GM12865 (cell line): Measurements from ENCODE around the gene AKAP12.

Experiments used
- DNase-seq: peaks from one replicate; pipeline ENCODE4 v3.0.0; 2010; ENCODE audit warnings: low read depth
- H3K4me3 ChIP-seq: 2 replicates; pipeline ENCODE4 v1.5.1; 2011; ENCODE audit warnings: mild to moderate bottlenecking, low read depth, low read length, control low read depth
- CTCF ChIP-seq: IDR thresholded peaks from 2 replicates; pipeline ENCODE4 v1.5.1; 2011; ENCODE audit warnings: low read length, control low read depth, low read depth, inconsistent platforms; ENCODE audit not compliant: insufficient read depth; ENCODE audit errors: missing control alignments

The AKAP12 gene

GRCh38 chr6:151294561-151295101 lies 54.9 kb downstream of the AKAP12 start:
- no peak for TF ChIP-seq CTCF
- H3K4me3 ChIP-seq: no peak overlapping the region
- DNase-seq: no peak

- no peak overlapping the region for H3K4me3 ChIP-seq
- DNase-seq: no peak
- no peak for TF ChIP-seq CTCF
Measured at GRCh38 chr6:151297886-151298285, 58.1 kb downstream of the AKAP12 start.

GRCh38 chr6:151299011-151299410 lies 59.2 kb downstream of the AKAP12 start:
- no peak overlapping the region for H3K4me3 ChIP-seq
- TF ChIP-seq CTCF: no peak
- DNase-seq: no peak

- no peak overlapping the region for H3K4me3 ChIP-seq
- no peak for TF ChIP-seq CTCF
- DNase-seq: no peak
Measured at GRCh38 chr6:151300267-151300991, 60.7 kb downstream of the AKAP12 start.

GRCh38 chr6:151301547-151301946 lies 61.8 kb downstream of the AKAP12 start:
- no peak for TF ChIP-seq CTCF
- no peak for DNase-seq
- H3K4me3 ChIP-seq: no peak overlapping the region

GRCh38 chr6:151303231-151303630 lies 63.5 kb downstream of the AKAP12 start:
- H3K4me3 ChIP-seq: no peak overlapping the region
- DNase-seq: no peak

More at GRCh38 chr6:151303231-151303630, 63.5 kb downstream of the AKAP12 start:
- TF ChIP-seq CTCF: no peak
